ENCODE data around the gene GRB10. TPM values are rescaled to one million over a fixed set of nuclear protein-coding genes. Genes with fewer than 3 reads are reported as not detected.

GRB10 gene
- polyA plus RNA-seq, 3 donors = 1.3 to 3.1 (median 1.5) TPM

DNA sequence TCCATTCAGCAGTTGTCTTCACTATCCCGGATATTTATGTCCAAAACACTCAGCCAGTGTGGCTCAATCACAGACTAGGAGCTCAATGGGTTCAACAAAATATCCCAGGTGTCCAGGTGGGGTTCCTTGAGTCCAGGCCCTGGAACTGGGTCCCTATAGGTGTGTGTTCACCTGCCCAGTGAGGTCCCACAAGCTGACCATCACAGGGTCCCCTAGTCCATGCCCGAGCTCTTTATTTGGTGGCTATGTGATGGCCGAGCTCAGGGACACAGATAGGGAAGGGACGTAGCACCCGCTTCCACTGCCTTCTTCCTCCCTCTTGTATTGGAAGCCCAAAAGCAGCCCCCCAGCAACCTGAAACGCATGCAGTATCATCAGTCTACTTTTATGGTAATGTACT lies 138.6 kb downstream of the GRB10 start:
- Mint-ChIP-seq H3K36me3 (peaks cover 0 to 3% of the 10 kb centered on the region in 2 donors), H3K4me3 (no peak overlapping the region), H3K27ac (no peak overlapping the region), H3K27me3 (ENCODE audit: low read depth in 3 of 3) (peaks cover 0 to 7% (median 1%) of the 10 kb centered on the region in 3 donors), H3K4me1 (no peaks in the 10 kb centered on the region), H3K9me3 (peaks cover 0 to 6% (median 0%) of the 10 kb centered on the region in 7 donors)
- no peak overlapping the region for H3K4me3 ChIP-seq (replicated peaks in 1 of 3; ENCODE audit: low read depth in 2 of 3, low read length in 3 of 3)
- no peaks in the 10 kb centered on the region for H3K27me3 ChIP-seq (ENCODE audit: control insufficient read depth in 2 of 2, insufficient read depth in 2 of 2, low read length in 2 of 2)
- no peaks in the 10 kb centered on the region for H4K20me1 ChIP-seq (ENCODE audit: insufficient read depth, low read length)
- H3K9ac ChIP-seq (ENCODE audit: insufficient read depth, low read length, poor library complexity, severe bottlenecking) = no peak overlapping the region
- TF ChIP-seq, protein P1, sequence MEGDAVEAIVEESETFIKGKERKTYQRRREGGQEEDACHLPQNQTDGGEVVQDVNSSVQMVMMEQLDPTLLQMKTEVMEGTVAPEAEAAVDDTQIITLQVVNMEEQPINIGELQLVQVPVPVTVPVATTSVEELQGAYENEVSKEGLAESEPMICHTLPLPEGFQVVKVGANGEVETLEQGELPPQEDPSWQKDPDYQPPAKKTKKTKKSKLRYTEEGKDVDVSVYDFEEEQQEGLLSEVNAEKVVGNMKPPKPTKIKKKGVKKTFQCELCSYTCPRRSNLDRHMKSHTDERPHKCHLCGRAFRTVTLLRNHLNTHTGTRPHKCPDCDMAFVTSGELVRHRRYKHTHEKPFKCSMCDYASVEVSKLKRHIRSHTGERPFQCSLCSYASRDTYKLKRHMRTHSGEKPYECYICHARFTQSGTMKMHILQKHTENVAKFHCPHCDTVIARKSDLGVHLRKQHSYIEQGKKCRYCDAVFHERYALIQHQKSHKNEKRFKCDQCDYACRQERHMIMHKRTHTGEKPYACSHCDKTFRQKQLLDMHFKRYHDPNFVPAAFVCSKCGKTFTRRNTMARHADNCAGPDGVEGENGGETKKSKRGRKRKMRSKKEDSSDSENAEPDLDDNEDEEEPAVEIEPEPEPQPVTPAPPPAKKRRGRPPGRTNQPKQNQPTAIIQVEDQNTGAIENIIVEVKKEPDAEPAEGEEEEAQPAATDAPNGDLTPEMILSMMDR (IDR thresholded peaks at IDR 0.05) = no peak
- intact Hi-C loops (cut with micrococcal nuclease) = no loop called here
- H3K79me2 ChIP-seq (ENCODE audit: insufficient read depth, low read length) = no peaks in the 10 kb centered on the region
- no peak overlapping the region for H3K4me2 ChIP-seq (replicated peaks; ENCODE audit: extremely low read depth, low read length, poor library complexity, severe bottlenecking)
- H3K36me3 ChIP-seq (replicated peaks in 1 of 2; ENCODE audit: control insufficient read depth in 1 of 2, insufficient read depth in 2 of 2, low read length in 2 of 2) = no peaks in the 10 kb centered on the region
- DNase-seq = no peak
- H2AFZ ChIP-seq (ENCODE audit: insufficient read depth, low read depth, low read length, poor library complexity, severe bottlenecking) = no peak overlapping the region
- no CpG with 5 or more reads among the region's 6 CpGs for WGBS (ENCODE audit: insufficient coverage)
- no peaks in the 10 kb centered on the region for H3K9me3 ChIP-seq (replicated peaks in 1 of 2; ENCODE audit: control insufficient read depth in 1 of 2, insufficient read depth in 1 of 2, low read length in 2 of 2)
- H3K27ac ChIP-seq (ENCODE audit: low read depth in 1 of 2, low read length in 2 of 2) = no peak overlapping the region
- no peaks in the 10 kb centered on the region for H3K4me1 ChIP-seq (ENCODE audit: control insufficient read depth in 1 of 2, insufficient read depth in 2 of 2, low read length in 2 of 2)

DNA sequence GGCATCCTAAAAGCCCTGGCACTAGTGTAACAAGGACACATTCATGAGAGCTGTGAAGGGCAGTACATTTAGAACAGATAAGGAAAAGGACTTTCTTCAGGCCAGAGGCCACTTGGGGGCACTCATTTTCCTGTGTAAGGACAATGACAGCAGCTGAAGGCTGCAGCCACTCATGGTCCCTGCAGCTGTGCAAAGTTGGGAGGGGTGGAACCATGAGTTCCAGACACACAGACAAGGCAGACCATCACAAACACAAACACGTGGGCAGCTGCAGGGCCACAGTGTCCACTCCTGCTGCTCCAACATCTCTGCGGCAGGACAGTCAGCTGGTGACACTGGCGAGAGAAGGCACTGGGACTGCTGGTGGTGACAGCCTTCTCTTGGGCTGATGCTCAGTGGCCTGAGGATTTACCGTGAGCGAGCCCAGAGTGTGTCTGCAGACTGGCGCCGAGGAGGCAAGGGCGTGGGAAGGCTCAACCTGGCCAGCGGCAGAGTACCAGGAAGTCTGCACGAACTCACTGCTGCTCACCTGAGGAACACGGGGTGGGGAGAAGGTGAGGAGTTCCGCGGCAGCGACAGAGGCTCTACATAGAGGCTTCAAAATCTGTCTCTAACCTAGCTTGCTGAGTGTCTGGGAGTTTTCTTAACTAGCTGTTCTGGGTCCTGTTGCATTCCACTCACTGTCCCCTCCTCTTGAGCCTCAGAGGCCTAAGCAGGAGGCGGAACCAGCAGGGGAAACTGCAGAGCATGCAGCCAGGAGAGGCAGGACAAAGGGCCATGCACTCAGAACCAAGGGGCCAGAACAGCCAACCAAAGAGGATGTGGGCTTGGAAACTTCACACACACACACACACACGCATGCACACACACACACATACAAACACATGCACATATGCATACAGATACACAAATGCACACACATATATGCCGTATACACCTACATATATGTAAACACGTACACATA lies 141.0 kb downstream of the GRB10 start:
- no peak overlapping the region for H3K27ac ChIP-seq (ENCODE audit: low read depth in 1 of 2, low read length in 2 of 2)
- peaks cover 0 to 3% of the 10 kb centered on the region in 2 donors for H3K36me3 Mint-ChIP-seq
- no peak overlapping the region for H2AFZ ChIP-seq (ENCODE audit: insufficient read depth, low read depth, low read length, poor library complexity, severe bottlenecking)
- H3K36me3 ChIP-seq (replicated peaks in 1 of 2; ENCODE audit: control insufficient read depth in 1 of 2, insufficient read depth in 2 of 2, low read length in 2 of 2) = no peaks in the 10 kb centered on the region
- no peaks in the 10 kb centered on the region for H3K4me1 Mint-ChIP-seq
- H4K20me1 ChIP-seq (ENCODE audit: insufficient read depth, low read length) = no peaks in the 10 kb centered on the region
- peaks cover 0 to 3% (median 1%) of the 10 kb centered on the region in 3 donors for H3K27me3 Mint-ChIP-seq (ENCODE audit: low read depth in 3 of 3)
- H3K9me3 ChIP-seq (replicated peaks in 1 of 2; ENCODE audit: control insufficient read depth in 1 of 2, insufficient read depth in 1 of 2, low read length in 2 of 2) = peaks cover 0 to 3% of the 10 kb centered on the region in 2 donors
- H3K4me3 Mint-ChIP-seq = no peak overlapping the region
- TF ChIP-seq, protein P1 (IDR thresholded peaks at IDR 0.05) = no peak
- DNase-seq = no peak
- no peaks in the 10 kb centered on the region for H3K79me2 ChIP-seq (ENCODE audit: insufficient read depth, low read length)
- H3K4me3 ChIP-seq (replicated peaks in 1 of 3; ENCODE audit: low read depth in 2 of 3, low read length in 3 of 3) = no peak overlapping the region
- intact Hi-C loops (cut with micrococcal nuclease) = no loop called here
- H3K9ac ChIP-seq (ENCODE audit: insufficient read depth, low read length, poor library complexity, severe bottlenecking) = no peak overlapping the region
- H3K9me3 Mint-ChIP-seq = peaks cover 0 to 7% (median 1%) of the 10 kb centered on the region in 7 donors
- no peak overlapping the region for H3K27ac Mint-ChIP-seq
- H3K4me2 ChIP-seq (replicated peaks; ENCODE audit: extremely low read depth, low read length, poor library complexity, severe bottlenecking) = no peak overlapping the region
- no peaks in the 10 kb centered on the region for H3K27me3 ChIP-seq (ENCODE audit: control insufficient read depth in 2 of 2, insufficient read depth in 2 of 2, low read length in 2 of 2)
- no peaks in the 10 kb centered on the region for H3K4me1 ChIP-seq (ENCODE audit: control insufficient read depth in 1 of 2, insufficient read depth in 2 of 2, low read length in 2 of 2)
- 88% methylated on average over 13 of the region's 18 CpGs for WGBS (ENCODE audit: insufficient coverage)

Measured in CD14-positive monocyte (primary cell).